SK-N-SH treated with all-trans-retinoic acid at 6 μM for 48 hours (cell line): ENCODE results near the gene IL23R.

Source experiments
- ATAC-seq: fragments of 200-7000 bp; cut with Tn5 transposase; 3 replicates; pipeline ENCODE4 v1.9.1; 2020; ENCODE audit warnings: mild to moderate bottlenecking, moderate library complexity
- BACH2 ChIP-seq: fragments of 250-450 bp; sonication (Bioruptor Pico); IDR thresholded peaks from 2 replicates; pipeline ENCODE4 v1.9.0; 2021; ENCODE audit warnings: mild to moderate bottlenecking, borderline replicate concordance
- CREB5 ChIP-seq: fragments of 250-450 bp; sonication (Bioruptor Pico); IDR thresholded peaks from 2 replicates; pipeline ENCODE4 v1.5.1; 2020; ENCODE audit warnings: low read depth, mild to moderate bottlenecking, moderate library complexity
- CSRNP3 ChIP-seq: fragments of 250-450 bp; sonication (Bioruptor Pico); IDR thresholded peaks from 2 replicates; pipeline ENCODE4 v1.5.1; 2021; ENCODE audit warnings: mild to moderate bottlenecking, moderate library complexity
- ESRRG ChIP-seq: fragments of 250-450 bp; sonication (Bioruptor Pico); IDR thresholded peaks from 2 replicates; pipeline ENCODE4 v1.6.1; 2021; ENCODE audit warnings: mild to moderate bottlenecking
- GLIS3 ChIP-seq: fragments of 250-450 bp; sonication (Bioruptor Pico); IDR thresholded peaks from 2 replicates; pipeline ENCODE4 v1.5.0; 2020; ENCODE audit warnings: mild to moderate bottlenecking, moderate library complexity
- OSR1 ChIP-seq: fragments of 250-450 bp; sonication (Bioruptor Pico); IDR thresholded peaks from 2 replicates; pipeline ENCODE4 v1.8.0; 2022; ENCODE audit warnings: moderate library complexity, mild to moderate bottlenecking, inconsistent platforms
- PATZ1 ChIP-seq: fragments of 250-450 bp; sonication (Bioruptor Pico); IDR thresholded peaks from 2 replicates; pipeline ENCODE4 v1.8.0; 2020; ENCODE audit warnings: mild to moderate bottlenecking, moderate library complexity, borderline replicate concordance
- POU6F1 ChIP-seq: fragments of 250-450 bp; sonication (Bioruptor Pico); IDR thresholded peaks from 2 replicates; pipeline ENCODE4 v1.8.0; 2021; ENCODE audit warnings: low read depth, mild to moderate bottlenecking, moderate library complexity, borderline replicate concordance
- PPARA ChIP-seq: fragments of 250-450 bp; sonication (Bioruptor Pico); IDR thresholded peaks from 2 replicates; pipeline ENCODE4 v1.5.0; 2020; ENCODE audit warnings: mild to moderate bottlenecking, borderline replicate concordance
- RARB ChIP-seq: fragments of 250-450 bp; sonication (Bioruptor Pico); IDR thresholded peaks from 2 replicates; pipeline ENCODE4 v1.8.0; 2021; ENCODE audit warnings: mild to moderate bottlenecking, moderate library complexity
- TCF4 ChIP-seq: fragments of 250-450 bp; sonication (Bioruptor Pico); IDR thresholded peaks from 2 replicates; pipeline ENCODE4 v1.8.0; 2021; ENCODE audit warnings: mild to moderate bottlenecking, moderate library complexity, borderline replicate concordance
- TOX ChIP-seq: fragments of 250-450 bp; sonication (Bioruptor Pico); IDR thresholded peaks from 2 replicates; pipeline ENCODE4 v1.8.0; 2021; ENCODE audit warnings: mild to moderate bottlenecking, moderate library complexity, borderline replicate concordance
- TSHZ2 ChIP-seq: fragments of 250-450 bp; sonication (Bioruptor Pico); IDR thresholded peaks from 2 replicates; pipeline ENCODE4 v1.5.0; 2020; ENCODE audit warnings: mild to moderate bottlenecking, moderate library complexity
- ZC3H10 ChIP-seq: fragments of 250-450 bp; sonication (Bioruptor Pico); IDR thresholded peaks from 2 replicates; pipeline ENCODE4 v1.5.1; 2021; ENCODE audit warnings: mild to moderate bottlenecking, moderate library complexity
- ZFP3 ChIP-seq: fragments of 250-450 bp; sonication (Bioruptor Pico); IDR thresholded peaks from 2 replicates; pipeline ENCODE4 v1.5.0; 2020; ENCODE audit warnings: mild to moderate bottlenecking, moderate library complexity
- ZFP30 ChIP-seq: fragments of 450-650 bp; formaldehyde crosslinking; IDR thresholded peaks from 2 replicates; pipeline ENCODE4 v1.5.0; 2022; ENCODE audit warnings: mild to moderate bottlenecking, moderate library complexity
- ZNF565 ChIP-seq: fragments of 450-650 bp; formaldehyde crosslinking; conservative IDR thresholded peaks from 2 replicates; pipeline ENCODE4 v1.5.0; 2020; ENCODE audit warnings: low read depth, mild to moderate bottlenecking, moderate library complexity
- ZNF70 ChIP-seq: fragments of 450-650 bp; formaldehyde crosslinking; IDR thresholded peaks from 2 replicates; pipeline ENCODE4 v1.5.0; 2020; ENCODE audit warnings: mild to moderate bottlenecking, moderate library complexity
- ZNF8 ChIP-seq: fragments of 450-650 bp; formaldehyde crosslinking; IDR thresholded peaks from 2 replicates; pipeline ENCODE4 v1.5.0; 2020; ENCODE audit warnings: mild to moderate bottlenecking, moderate library complexity

IL23R gene

GRCh38 chr1:67242016-67242415 lies 75.8 kb downstream of the IL23R start:
- no peak for ATAC-seq
- TF ChIP-seq ZNF8 (CRISPR knock-in tag), result no peak
- TF ChIP-seq PATZ1 (CRISPR knock-in tag), result no peak
- TF ChIP-seq, all 23 proteins: peak for 0

- TF ChIP-seq CSRNP3 (CRISPR knock-in tag) (no peak), ZFP30 (CRISPR knock-in tag) (no peak), ZNF565 (CRISPR knock-in tag) (no peak), PATZ1 (CRISPR knock-in tag) (no peak), TOX (CRISPR knock-in tag) (no peak), TSHZ2 (no peak), OSR1 (no peak), POU6F1 (CRISPR knock-in tag) (no peak), RARB (no peak), ESRRG (CRISPR knock-in tag) (no peak), ZNF8 (CRISPR knock-in tag) (no peak), TCF4 (CRISPR knock-in tag) (no peak)
- no peak for ATAC-seq
These were observed 83.9 kb downstream of the IL23R start for GRCh38 chr1:67250051-67250653.

- no peak for ATAC-seq
- TF ChIP-seq CREB5 (CRISPR knock-in tag), result no peak
- TF ChIP-seq TCF4 (CRISPR knock-in tag), result no peak
- no peak for TF ChIP-seq ESRRG (CRISPR knock-in tag)
- TF ChIP-seq BACH2 (CRISPR knock-in tag), result no peak
- TF ChIP-seq ZNF70 (CRISPR knock-in tag), result no peak
- no peak for TF ChIP-seq POU6F1 (CRISPR knock-in tag)
- no peak for TF ChIP-seq GLIS3 (CRISPR knock-in tag)
- no peak for TF ChIP-seq RARB
- TF ChIP-seq ZC3H10 (CRISPR knock-in tag), result no peak
- no peak for TF ChIP-seq OSR1
- TF ChIP-seq PPARA (CRISPR knock-in tag), result no peak
- TF ChIP-seq ZFP3 (CRISPR knock-in tag), result no peak
- no peak for TF ChIP-seq TSHZ2
- TF ChIP-seq TOX (CRISPR knock-in tag), result no peak
These were observed 90.3 kb downstream of the IL23R start for GRCh38 chr1:67256291-67257172.
